Caco-2 (cell line): ENCODE results near the gene CDH3. TPM values are rescaled to one million over a fixed set of nuclear protein-coding genes. Genes with fewer than 3 reads are reported as not detected.

Source experiments
- BruUV-seq: library from RNA; stranded (reverse); fragments of 400-500 nt; replicated peaks from 2 replicates; lab custom pipeline; 2021; lab: Mats Ljungman, UMichigan
- CTCF ChIA-PET: fragments of 300-600 bp; sonication (Branson Sonifier 250); formaldehyde crosslinking; loops from one replicate; lab custom pipeline; 2022; ENCODE audit warnings: antibody characterized with exemption; lab: Charles Lee
- POLR2A ChIA-PET: fragments of 300-600 bp; sonication (Branson Sonifier 250); formaldehyde crosslinking; loops from one replicate; lab custom pipeline; 2022; ENCODE audit warnings: antibody characterized with exemption; lab: Charles Lee
- DNase-seq, 2 experiments: peaks; one replicate each; pipeline versions ENCODE4 v3.0.0 to v3.0.0-alpha.2; 2020 to 2022
- H3K27me3 ChIP-seq: replicated peaks from 2 replicates; pipeline ENCODE4 v1.6.0; 2011; ENCODE audit warnings: low read length; ENCODE audit not compliant: control insufficient read depth, insufficient read depth
- H3K36me3 ChIP-seq: 2 replicates; pipeline ENCODE4 v1.5.1; 2011; ENCODE audit warnings: low read length; ENCODE audit not compliant: control insufficient read depth, insufficient read depth
- H3K4me1 ChIP-seq: fragments of 250-450 bp; sonication (Bioruptor Pico); 2 replicates; pipeline ENCODE4 v1.5.1; 2020; ENCODE audit warnings: mild to moderate bottlenecking
- H3K4me3 ChIP-seq: 2 replicates; pipeline ENCODE4 v1.5.1; 2011; ENCODE audit warnings: low read depth, mild to moderate bottlenecking, control low read depth, low read length
- H3K9me3 ChIP-seq: fragments of 250-450 bp; sonication (Bioruptor Pico); 2 replicates; pipeline ENCODE4 v1.5.1; 2020; ENCODE audit warnings: mild to moderate bottlenecking, moderate library complexity
- H3K27ac Mint-ChIP-seq: one replicate; pipeline ENCODE4 v1.8.0; 2022; ENCODE audit warnings: mixed read lengths; ENCODE audit not compliant: unreplicated experiment
- H3K27me3 Mint-ChIP-seq: one replicate; pipeline ENCODE4 v1.8.0; 2022; ENCODE audit warnings: mixed read lengths; ENCODE audit not compliant: insufficient read depth, unreplicated experiment
- H3K36me3 Mint-ChIP-seq: one replicate; pipeline ENCODE4 v1.8.0; 2022; ENCODE audit warnings: mild to moderate bottlenecking, mixed read lengths; ENCODE audit not compliant: insufficient read depth, unreplicated experiment
- H3K4me1 Mint-ChIP-seq: one replicate; pipeline ENCODE4 v1.8.0; 2022; ENCODE audit warnings: low read depth, mixed read lengths; ENCODE audit not compliant: unreplicated experiment
- H3K4me3 Mint-ChIP-seq: one replicate; pipeline ENCODE4 v1.8.0; 2022; ENCODE audit warnings: mild to moderate bottlenecking, moderate library complexity, mixed read lengths; ENCODE audit not compliant: unreplicated experiment
- H3K9me3 Mint-ChIP-seq: one replicate; pipeline ENCODE4 v1.8.0; 2022; ENCODE audit warnings: mixed read lengths; ENCODE audit not compliant: unreplicated experiment
- intact Hi-C: fragments of 100-400 bp; cut with micrococcal nuclease; formaldehyde crosslinking; loops from one replicate; pipeline ENCODE4 v1.10.0; 2022; ENCODE audit not compliant: unreplicated experiment
- total RNA-seq: library from RNA; stranded (reverse); gene quantifications from 2 replicates; pipeline ENCODE4 v1.2.3, GENCODE V29; 2022
- TF ChIP-seq, protein P1 (sequence below), 2 experiments: fragments of 200-600 bp in 1 of 2; IDR thresholded peaks; 1 replicate in 1 of 2; 2 replicates in 1 of 2; pipeline versions ENCODE4 v1.5.1 to v1.8.0; 2011 to 2022; ENCODE audit warnings: antibody characterized with exemption in 1 of 2, control low read depth in 1 of 2, inconsistent platforms in 1 of 2, low read depth in 1 of 2, low read length in 1 of 2, mild to moderate bottlenecking in 1 of 2, moderate library complexity in 1 of 2; ENCODE audit not compliant: insufficient read depth in 1 of 2, severe bottlenecking in 1 of 2, unreplicated experiment in 1 of 2

CDH3 gene
- total RNA-seq, 1 experiment from 2014 or later: 144 TPM

DNA sequence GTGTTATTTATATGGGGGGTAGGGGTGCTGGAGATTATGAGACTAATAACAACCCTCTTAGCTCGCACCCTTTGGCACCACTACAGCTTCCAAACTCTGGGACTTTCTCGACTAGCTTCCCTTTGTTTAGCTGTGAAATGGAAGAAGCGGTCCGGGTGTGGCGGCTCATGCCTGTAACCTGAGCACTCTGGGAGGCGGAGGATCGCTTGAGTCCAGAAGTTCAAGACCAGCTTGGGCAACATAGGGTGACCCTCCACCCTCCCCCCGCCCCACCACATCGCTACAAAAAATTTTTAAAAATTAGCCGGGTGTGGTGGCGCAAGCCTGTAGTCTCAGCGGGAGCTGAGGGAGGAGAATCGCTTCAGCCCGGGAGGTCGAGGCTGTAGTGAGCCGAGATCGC lies 814 bp upstream of the CDH3 start:
- no TSS peak for BruUV-seq
- H3K9me3 Mint-ChIP-seq: no peaks in the 10 kb centered on the region
- peaks cover 19% of the 10 kb centered on the region for H3K4me1 Mint-ChIP-seq
- TF ChIP-seq, protein P1, sequence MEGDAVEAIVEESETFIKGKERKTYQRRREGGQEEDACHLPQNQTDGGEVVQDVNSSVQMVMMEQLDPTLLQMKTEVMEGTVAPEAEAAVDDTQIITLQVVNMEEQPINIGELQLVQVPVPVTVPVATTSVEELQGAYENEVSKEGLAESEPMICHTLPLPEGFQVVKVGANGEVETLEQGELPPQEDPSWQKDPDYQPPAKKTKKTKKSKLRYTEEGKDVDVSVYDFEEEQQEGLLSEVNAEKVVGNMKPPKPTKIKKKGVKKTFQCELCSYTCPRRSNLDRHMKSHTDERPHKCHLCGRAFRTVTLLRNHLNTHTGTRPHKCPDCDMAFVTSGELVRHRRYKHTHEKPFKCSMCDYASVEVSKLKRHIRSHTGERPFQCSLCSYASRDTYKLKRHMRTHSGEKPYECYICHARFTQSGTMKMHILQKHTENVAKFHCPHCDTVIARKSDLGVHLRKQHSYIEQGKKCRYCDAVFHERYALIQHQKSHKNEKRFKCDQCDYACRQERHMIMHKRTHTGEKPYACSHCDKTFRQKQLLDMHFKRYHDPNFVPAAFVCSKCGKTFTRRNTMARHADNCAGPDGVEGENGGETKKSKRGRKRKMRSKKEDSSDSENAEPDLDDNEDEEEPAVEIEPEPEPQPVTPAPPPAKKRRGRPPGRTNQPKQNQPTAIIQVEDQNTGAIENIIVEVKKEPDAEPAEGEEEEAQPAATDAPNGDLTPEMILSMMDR (IDR thresholded peaks at IDR 0.05; ENCODE audit: insufficient read depth in 1 of 2, low read depth in 1 of 2, low read length in 1 of 2, severe bottlenecking in 1 of 2, unreplicated experiment in 1 of 2): no peak
- peak overlapping the region; percentile 90 for H3K4me3 Mint-ChIP-seq
- Histone ChIP-seq H3K9me3 (0 out of 2 replicates have a peak, but pooled peaks cover 2% of the 10 kb centered on the region), H3K4me3 (peak overlapping the region; percentile 97), H3K4me1 (peaks cover 21% of the 10 kb centered on the region), H3K36me3 (0 out of 2 replicates have a peak, but pooled peaks cover 1% of the 10 kb centered on the region), H3K27me3 (no peaks in the 10 kb centered on the region)
- POLR2A ChIA-PET: interaction anchor here (0.6 to 1.0 kb wide), 4 partner anchors 18 to 98 kb away, joined by 3 to 10 read pairs (median 7); partner anchors contain the start of gene CDH1
- CTCF ChIA-PET: interaction anchor here (0.6 to 1.9 kb wide), 4 partner anchors 115 to 333 kb away, joined by 4 to 12 read pairs (median 5); partner anchors contain the start of genes PRMT7 and SLC7A6OS
- peak overlapping the region; percentile 80 for H3K27ac Mint-ChIP-seq
- peak in 1 of 2 experiments; percentile 45 for DNase-seq
- intact Hi-C loops: loop anchor here (2.0 kb wide), 1 partner anchor 115 kb away; no protein-coding TSS in a partner anchor
- H3K36me3 Mint-ChIP-seq: peaks cover 28% of the 10 kb centered on the region
- no peaks in the 10 kb centered on the region for H3K27me3 Mint-ChIP-seq

DNA sequence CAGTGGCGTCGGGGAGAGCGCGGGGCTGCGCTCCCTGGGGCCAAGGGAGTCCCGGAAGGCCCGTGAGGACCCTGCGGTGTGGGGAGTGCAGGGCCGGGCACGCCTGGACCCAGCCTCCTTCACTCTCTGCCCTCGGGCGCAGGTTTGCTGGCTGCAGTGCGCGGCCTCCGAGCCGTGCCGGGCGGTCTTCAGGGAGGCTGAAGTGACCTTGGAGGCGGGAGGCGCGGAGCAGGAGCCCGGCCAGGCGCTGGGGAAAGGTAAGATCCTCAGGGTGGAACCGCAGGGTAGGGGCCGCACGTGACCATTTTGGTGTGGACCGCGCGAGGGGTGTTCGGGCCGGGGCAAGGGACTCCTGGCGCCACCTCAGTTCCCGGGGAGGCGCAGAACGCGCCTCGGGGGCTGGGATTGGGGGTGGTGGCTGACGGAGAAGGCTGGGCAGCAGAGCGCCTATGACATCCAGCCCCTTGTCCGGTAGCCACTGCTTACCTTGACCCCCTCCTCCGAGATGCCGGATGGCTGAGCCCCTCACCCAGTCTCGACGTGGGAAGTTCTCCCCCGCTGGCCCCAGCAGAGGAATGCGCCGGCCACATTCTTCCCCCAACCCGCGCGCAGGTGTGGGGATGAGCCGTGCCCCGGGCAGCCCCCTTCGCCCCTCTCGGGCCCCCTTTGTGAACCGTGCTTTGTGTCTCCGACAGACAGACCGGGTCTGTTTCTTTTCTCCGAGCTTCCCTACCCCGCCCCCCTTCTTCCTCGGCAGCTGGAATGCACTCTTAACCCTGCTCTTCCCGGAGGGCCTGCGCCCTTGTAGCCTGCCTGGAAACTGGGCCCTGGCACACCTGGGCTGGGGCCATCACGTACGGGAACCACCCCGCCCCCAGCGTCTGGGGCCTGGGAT lies 631 bp downstream of the CDH3 start:
- ChIA-PET CTCF (interaction anchor here (0.6 to 1.9 kb wide), 3 partner anchors 117 to 152 kb away, joined by 3 to 12 read pairs (median 6); no protein-coding TSS in a partner anchor), POLR2A (interaction anchor here (1.4 kb wide), 1 partner anchor 12 kb away, joined by 3 read pairs; no protein-coding TSS in a partner anchor)
- H3K9me3 Mint-ChIP-seq: no peaks in the 10 kb centered on the region
- peaks cover 33% of the 10 kb centered on the region for H3K36me3 Mint-ChIP-seq
- BruUV-seq: no TSS peak
- peak; percentile 79 to 80 for DNase-seq
- H3K27ac Mint-ChIP-seq: peak overlapping the region; percentile 80
- Histone ChIP-seq H3K9me3 (0 out of 2 replicates have a peak, but pooled peaks cover 2% of the 10 kb centered on the region), H3K36me3 (0 out of 2 replicates have a peak, but pooled peaks cover 1% of the 10 kb centered on the region), H3K27me3 (no peaks in the 10 kb centered on the region), H3K4me1 (peaks cover 21% of the 10 kb centered on the region), H3K4me3 (peak overlapping the region; percentile 97)
- TF ChIP-seq, protein P1 (IDR thresholded peaks at IDR 0.05; ENCODE audit: insufficient read depth in 1 of 2, low read depth in 1 of 2, low read length in 1 of 2, severe bottlenecking in 1 of 2, unreplicated experiment in 1 of 2): no peak
- H3K4me1 Mint-ChIP-seq: peaks cover 17% of the 10 kb centered on the region
- intact Hi-C loops: loop anchor here (2.0 kb wide), 1 partner anchor 117 kb away; no protein-coding TSS in a partner anchor
- H3K4me3 Mint-ChIP-seq: peak overlapping the region; percentile 90
- H3K27me3 Mint-ChIP-seq: no peaks in the 10 kb centered on the region
